HG03354 (cell line): Measurements from ENCODE around the gene VSTM2L.

ENCODE experiments used
- ATAC-seq: cut with Tn5 transposase; IDR thresholded peaks from one replicate; pipeline ENCODE4 v1.9.1; 2021; ENCODE audit warnings: mild to moderate bottlenecking; ENCODE audit not compliant: unreplicated experiment, poor library complexity, severe bottlenecking

VSTM2L gene

GRCh38 chr20:37898233-37899104, 4.5 kb upstream of the VSTM2L start:
- ATAC-seq = no peak

DNA sequence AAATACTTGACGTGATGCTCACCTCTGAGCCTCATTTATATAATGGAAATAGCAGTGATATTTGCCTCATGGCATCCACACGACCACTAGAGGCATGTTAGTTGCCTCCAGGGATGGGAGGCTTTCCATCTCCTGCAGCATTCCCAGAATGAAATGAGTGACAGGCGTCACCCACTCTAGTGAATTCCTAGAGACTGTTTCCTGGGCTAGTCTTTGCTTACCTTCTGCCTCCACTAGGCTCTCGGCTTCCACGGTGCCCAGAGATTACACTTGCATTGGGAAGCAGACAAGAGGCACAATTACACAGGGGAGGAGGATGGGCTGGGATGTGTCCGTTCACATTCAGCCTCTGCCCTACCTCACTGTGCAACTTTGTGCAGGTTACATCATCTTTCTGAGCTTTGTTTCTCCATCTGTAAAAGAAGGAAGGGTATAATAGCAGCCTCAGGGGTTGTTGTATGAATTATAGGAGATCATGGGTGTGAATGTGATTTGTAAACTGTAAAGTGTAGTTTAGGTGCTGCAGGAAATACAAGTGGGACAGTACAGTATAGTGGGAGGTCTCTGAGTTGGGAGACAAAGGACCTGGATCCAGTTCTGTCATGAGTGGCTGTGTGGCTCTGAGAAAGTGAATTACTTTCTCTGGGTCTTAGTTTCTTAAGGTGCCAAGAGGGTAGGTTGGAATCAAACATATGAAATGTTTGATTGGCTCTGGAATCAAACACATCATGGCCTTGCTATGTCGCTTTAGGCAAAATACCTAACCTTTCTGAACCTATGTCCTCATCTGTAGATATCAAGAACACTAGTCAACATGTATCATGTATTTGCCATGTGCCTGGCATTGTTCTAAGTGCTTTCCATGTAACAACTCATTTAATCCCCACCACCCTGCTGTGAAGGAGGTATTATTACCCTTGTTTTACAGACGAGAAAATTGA, 3.6 kb upstream of the VSTM2L start:
- no peak for ATAC-seq

- no peak for ATAC-seq
Measured at GRCh38 chr20:37901240-37901639, 1.7 kb upstream of the VSTM2L start.

DNA sequence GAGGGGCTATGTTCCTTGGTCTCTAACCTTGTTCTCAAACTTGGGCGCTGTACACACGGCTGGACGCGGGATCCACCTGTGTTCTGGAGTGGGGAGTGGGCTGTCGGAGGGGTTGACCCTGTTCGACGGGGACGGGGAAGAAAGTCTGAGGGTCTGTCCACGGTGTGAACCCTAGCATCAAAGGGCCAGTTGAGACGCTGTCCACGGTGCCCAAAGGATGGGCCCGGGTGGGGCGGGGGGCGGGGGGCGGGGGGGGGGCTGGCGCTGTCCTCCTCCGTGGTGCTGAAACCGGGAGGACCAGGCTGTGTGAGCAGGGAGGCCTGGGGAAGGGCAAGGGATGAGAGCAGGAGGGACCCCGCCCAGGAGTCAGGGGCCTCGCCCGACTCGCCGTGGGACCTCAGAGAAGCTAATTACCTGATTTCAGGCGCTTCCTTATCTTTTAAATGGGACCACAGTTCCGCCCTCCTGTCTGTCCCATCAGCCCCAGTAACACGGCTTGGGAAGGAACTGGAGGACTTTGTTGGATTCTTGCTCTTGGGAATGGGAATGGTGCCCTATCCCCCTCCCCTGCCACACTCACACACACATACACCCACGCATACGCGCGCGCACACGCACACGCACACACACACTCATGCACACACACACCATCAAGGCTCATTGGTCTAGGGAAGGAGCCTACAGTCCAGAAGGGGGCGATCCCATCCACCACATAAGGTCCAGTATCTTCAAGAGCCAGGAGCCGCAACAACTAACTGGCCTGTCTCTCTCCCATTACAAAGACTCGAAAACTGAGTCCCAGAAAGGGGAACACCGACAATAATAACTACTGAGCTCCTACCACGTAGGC, 1.0 kb upstream of the VSTM2L start:
- ATAC-seq = no peak

DNA sequence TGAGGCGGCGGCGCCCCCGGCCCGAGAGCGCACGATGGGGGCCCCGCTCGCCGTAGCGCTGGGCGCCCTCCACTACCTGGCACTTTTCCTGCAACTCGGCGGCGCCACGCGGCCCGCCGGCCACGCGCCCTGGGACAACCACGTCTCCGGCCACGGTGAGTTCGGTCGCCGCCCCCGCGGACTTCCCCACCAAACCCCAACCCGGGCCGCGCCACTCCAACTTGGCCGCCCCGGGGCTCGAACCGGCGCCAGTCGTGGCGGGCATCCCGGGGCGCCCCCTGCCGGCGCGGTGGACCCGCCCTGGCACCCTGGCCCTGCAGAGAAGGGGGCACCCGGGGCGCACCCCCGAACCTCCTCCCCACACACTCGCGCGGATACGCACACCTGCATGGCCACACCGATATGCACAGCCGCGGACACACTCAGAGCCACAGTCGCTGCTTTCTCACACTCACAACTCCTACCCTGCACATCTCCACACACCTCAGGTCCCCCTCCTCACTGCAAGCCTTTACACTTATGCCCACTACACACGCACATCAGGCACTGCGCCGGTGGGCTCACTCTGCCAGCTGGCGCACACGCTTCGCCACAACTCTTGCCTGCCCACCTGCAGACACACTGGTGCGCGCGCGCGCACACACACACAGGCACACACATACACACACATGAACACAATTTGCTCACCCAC, 535 bp downstream of the VSTM2L start:
- no peak for ATAC-seq

DNA sequence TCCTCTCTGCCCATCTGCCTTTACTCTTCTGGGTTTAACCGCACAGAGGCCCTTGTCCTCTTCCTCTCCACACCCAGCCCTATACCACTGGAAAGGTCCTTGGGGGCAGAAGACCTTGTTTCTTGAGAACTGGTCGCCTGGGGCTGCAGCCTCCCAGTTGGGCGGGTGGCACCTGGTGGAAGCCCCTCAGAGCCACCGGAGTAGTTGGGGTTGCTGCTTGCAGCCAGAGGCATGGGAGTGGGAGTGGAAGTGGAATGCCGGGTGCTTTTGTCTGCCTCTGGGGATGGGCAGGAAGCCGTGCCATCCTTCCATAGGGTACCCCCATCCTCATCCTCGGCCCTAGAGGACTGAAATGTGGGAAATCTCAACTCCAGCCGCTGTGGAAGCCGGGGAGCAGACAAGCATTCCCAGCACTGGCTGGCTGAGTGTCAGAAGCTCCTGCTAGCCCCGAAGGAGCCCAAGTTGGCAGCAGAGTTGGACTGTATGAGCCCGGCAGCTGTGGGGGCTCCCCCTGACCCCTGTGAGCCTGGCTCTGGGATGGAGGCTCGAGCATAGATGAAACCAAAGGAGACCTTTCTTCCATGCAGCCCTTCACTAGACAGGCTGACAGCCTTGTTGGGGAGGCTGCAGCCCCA, 1.2 kb downstream of the VSTM2L start:
- no peak for ATAC-seq

DNA sequence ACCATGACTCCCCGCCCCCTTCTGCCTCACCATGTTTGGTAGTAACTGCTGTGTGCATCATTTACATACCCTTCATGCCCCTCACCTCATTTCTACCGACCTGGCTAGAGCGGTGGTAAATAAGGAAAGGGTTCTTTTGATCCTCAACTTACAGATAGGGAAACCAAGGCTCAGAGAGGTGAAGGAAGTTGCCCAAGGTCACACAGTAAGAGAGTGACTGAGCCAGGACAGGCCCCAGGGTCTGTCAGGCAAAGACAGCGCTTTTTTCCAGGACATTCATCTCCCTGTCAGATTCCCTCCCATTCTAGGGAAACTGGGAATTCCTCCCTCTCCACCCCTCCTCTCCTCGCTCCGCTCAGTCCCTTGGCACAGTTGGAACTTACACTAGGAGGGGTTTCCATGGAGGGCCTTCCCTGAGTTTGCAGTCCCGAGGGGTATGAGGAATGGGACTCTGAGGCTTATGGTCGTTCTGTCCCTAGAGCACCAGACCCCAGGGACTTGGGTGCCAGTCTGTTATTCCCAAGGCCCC, 2.0 kb downstream of the VSTM2L start:
- ATAC-seq = no peak

- no peak for ATAC-seq
Measured at GRCh38 chr20:37905671-37906613, 3.0 kb downstream of the VSTM2L start.

- no peak for ATAC-seq
Measured at GRCh38 chr20:37907330-37907676, 4.4 kb downstream of the VSTM2L start.

- ATAC-seq = no peak
Measured at GRCh38 chr20:37907677-37908401, 4.9 kb downstream of the VSTM2L start.

GRCh38 chr20:37911261-37911660, 8.3 kb downstream of the VSTM2L start:
- no peak for ATAC-seq

DNA sequence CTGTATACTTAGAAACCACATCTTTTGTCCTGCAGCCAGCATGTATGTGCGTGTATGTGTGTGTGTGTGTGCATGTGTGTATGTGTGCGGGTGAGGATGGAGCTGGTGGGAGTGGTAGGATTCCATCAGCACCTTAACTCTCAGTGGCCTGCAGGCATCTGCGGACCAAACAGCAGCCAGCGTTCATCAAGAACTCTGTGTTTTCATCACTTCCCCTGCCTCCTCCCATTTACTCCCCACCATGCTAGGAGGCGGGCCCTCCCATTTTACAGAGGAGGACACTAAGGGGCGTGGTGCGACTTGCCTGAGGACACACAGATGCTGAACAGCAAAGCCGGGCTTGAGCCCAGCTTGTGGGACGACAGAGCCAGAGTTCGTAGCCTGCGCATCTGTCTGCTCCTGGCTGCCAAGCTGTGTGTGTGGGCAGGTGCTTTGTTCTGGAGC, 8.9 kb downstream of the VSTM2L start:
- no peak for ATAC-seq

DNA sequence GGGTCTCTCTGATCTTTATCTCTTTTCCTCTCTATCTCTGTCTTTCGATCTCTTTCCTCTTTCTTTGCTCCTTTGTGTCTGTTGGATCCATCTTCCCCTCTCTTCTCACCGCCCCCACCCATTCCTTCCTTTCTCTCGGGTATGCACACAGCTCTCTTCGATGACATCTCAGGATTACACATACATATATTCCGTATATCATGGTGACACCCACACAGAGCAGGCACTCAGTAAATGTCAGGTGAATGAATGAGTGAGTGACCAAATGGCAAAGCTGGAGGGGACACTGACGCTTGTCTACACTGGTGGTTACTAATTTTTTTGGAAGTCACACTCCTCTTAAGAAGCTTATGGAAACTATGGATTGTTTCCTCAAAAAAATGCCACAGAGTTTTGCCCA, 9.9 kb downstream of the VSTM2L start:
- no peak for ATAC-seq

GRCh38 chr20:37913567-37914366, 10.8 kb downstream of the VSTM2L start:
- no peak for ATAC-seq

GRCh38 chr20:37914367-37914671, 11.4 kb downstream of the VSTM2L start:
- ATAC-seq = no peak

DNA sequence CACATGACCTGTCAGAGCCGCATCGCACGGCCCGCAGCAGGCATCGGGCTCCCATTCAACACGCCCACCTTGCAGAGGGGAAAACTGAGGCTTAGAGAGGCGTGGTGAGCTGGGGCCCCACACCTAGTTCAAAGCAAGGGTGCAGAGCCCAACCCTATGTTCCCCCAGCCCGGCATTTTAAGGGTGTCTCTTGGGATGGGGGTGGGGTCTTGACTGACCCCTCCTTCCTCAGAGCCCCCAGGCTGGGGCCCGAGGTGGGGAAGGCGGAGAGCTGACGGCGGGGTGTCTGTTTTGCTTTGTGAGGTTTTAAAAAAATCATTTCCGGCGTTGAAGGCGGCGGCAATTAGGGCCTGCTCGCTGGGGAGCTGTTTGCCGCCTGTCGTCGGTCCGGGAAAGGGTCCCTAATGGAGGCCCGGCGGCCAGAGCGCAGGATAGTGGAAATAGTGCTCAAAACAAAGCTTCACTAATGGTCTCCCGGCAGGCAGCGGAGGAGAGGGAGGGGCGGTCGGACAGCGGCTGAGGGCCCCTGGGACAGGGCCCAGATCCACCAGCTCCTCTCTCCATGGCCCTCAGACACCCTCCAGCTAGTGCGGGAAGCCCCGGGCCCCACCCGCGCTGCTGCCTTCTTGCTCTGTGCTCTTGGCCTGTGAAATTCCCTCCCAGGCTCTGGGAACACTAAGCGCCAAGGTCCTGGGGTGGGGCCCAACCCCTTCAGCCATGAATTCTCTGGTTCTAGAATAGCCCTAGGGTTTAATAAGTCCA, 11.9 kb downstream of the VSTM2L start:
- ATAC-seq = no peak
